ENCODE results near the gene RPLP2.

DNA sequence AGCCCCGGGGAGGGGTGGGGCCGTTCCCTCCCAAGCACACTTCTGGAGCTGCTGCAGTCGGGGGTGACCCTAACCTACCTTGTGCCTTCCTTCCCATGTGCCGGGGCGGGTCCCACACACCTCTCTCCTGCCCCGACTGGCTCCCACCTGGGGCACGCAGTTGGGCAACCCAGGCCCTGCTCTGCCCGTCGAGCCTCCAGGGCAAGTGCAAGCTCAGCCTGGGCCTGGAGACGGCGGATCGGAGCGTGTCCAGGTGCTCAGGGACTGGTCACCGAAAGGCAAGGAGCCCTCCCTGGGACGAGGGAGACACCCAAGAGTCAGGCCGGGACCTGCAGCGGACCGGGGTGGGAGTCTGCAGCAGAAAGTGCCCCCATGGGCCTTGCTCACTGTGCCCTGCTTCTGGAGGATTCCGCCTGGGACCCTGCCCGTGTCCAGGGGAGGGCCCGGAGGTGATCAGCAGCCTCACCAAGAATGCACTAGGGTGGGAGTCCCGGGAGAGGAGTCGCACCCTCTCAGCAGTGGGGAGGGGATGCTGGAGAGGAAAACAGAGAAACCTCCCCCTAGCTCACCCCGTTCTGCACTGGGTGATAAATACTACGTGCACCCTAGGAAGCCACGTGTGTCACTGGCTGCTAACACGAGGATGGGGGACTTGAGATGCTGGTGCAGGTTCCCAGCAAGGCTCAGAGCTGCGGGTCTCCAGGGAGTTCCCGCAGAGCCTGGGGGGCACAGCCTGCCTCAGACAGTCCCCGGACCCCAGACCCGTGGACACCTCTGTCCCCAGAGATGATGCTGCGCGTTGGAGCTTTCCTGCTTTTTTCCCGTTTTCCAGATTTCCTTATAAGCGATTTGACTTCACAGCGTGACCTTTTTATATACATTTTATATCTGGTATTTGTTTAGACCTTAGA, 27.2 kb upstream of the RPLP2 start:
- TF ChIP-seq, protein P1, sequence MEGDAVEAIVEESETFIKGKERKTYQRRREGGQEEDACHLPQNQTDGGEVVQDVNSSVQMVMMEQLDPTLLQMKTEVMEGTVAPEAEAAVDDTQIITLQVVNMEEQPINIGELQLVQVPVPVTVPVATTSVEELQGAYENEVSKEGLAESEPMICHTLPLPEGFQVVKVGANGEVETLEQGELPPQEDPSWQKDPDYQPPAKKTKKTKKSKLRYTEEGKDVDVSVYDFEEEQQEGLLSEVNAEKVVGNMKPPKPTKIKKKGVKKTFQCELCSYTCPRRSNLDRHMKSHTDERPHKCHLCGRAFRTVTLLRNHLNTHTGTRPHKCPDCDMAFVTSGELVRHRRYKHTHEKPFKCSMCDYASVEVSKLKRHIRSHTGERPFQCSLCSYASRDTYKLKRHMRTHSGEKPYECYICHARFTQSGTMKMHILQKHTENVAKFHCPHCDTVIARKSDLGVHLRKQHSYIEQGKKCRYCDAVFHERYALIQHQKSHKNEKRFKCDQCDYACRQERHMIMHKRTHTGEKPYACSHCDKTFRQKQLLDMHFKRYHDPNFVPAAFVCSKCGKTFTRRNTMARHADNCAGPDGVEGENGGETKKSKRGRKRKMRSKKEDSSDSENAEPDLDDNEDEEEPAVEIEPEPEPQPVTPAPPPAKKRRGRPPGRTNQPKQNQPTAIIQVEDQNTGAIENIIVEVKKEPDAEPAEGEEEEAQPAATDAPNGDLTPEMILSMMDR (conservative IDR thresholded peaks at IDR 0.05): no peak
- no peak for TF ChIP-seq ZFX (IDR thresholded peaks at IDR 0.05)

Measured in C4-2B (cell line).